Measurements from ENCODE around the gene CDCP2.

CDCP2 gene

GRCh38 chr1:54120698-54121481 lies 31.9 kb downstream of the CDCP2 start:
- no peak overlapping the region; the same call in 1 of the 2 replicates for H3K4me3 ChIP-seq (ENCODE audit: low read length)
- peaks cover 23% of the 10 kb centered on the region for H3K27me3 ChIP-seq (ENCODE audit: insufficient read depth, low read length)
- no peaks in the 10 kb centered on the region for H3K9me3 ChIP-seq (ENCODE audit: insufficient read depth, low read depth, low read length)
- H3K27ac ChIP-seq (ENCODE audit: low read length) = no peak overlapping the region
- H3K9ac ChIP-seq (ENCODE audit: low read depth, low read length) = no peak overlapping the region
- peaks cover 3% of the 10 kb centered on the region; the same call in 1 of the 2 replicates for H3K4me1 ChIP-seq (ENCODE audit: insufficient read depth, low read length)
- no peaks in the 10 kb centered on the region for H3K36me3 ChIP-seq (ENCODE audit: insufficient read depth, low read depth, low read length)

GRCh38 chr1:54120018-54120697 lies 32.6 kb downstream of the CDCP2 start:
- H3K27me3 ChIP-seq (ENCODE audit: insufficient read depth, low read length) = peaks cover 23% of the 10 kb centered on the region
- H3K27ac ChIP-seq (ENCODE audit: low read length) = no peak overlapping the region

GRCh38 chr1:54118704-54119103 lies 34.1 kb downstream of the CDCP2 start:
- Histone ChIP-seq H3K9me3 (ENCODE audit: insufficient read depth, low read depth, low read length) (no peaks in the 10 kb centered on the region), H3K36me3 (ENCODE audit: insufficient read depth, low read depth, low read length) (no peaks in the 10 kb centered on the region), H3K9ac (ENCODE audit: low read depth, low read length) (no peak overlapping the region), H3K27me3 (ENCODE audit: insufficient read depth, low read length) (peaks cover 17% of the 10 kb centered on the region), H3K4me3 (ENCODE audit: low read length) (no peak overlapping the region), H3K27ac (ENCODE audit: low read length) (no peak overlapping the region), H3K4me1 (ENCODE audit: insufficient read depth, low read length) (no peaks in the 10 kb centered on the region)

More at GRCh38 chr1:54120018-54120697, 32.6 kb downstream of the CDCP2 start:
- Histone ChIP-seq H3K4me1 (ENCODE audit: insufficient read depth, low read length) (peaks cover 3% of the 10 kb centered on the region; the same call in 1 of the 2 replicates), H3K4me3 (ENCODE audit: low read length) (no peak overlapping the region), H3K9me3 (ENCODE audit: insufficient read depth, low read depth, low read length) (no peaks in the 10 kb centered on the region), H3K36me3 (ENCODE audit: insufficient read depth, low read depth, low read length) (no peaks in the 10 kb centered on the region), H3K9ac (ENCODE audit: low read depth, low read length) (no peak overlapping the region)

GRCh38 chr1:54117815-54118563 lies 34.8 kb downstream of the CDCP2 start:
- H3K27me3 ChIP-seq (ENCODE audit: insufficient read depth, low read length) = peaks cover 13% of the 10 kb centered on the region
- no peak overlapping the region for H3K27ac ChIP-seq (ENCODE audit: low read length)
- no peak overlapping the region for H3K9ac ChIP-seq (ENCODE audit: low read depth, low read length)
- no peaks in the 10 kb centered on the region for H3K9me3 ChIP-seq (ENCODE audit: insufficient read depth, low read depth, low read length)
- no peak overlapping the region for H3K4me3 ChIP-seq (ENCODE audit: low read length)
- no peaks in the 10 kb centered on the region for H3K36me3 ChIP-seq (ENCODE audit: insufficient read depth, low read depth, low read length)
- H3K4me1 ChIP-seq (ENCODE audit: insufficient read depth, low read length) = no peaks in the 10 kb centered on the region

GRCh38 chr1:54115520-54115919 lies 37.3 kb downstream of the CDCP2 start:
- H3K4me3 ChIP-seq (ENCODE audit: low read length) = no peak overlapping the region
- no peaks in the 10 kb centered on the region for H3K4me1 ChIP-seq (ENCODE audit: insufficient read depth, low read length)

GRCh38 chr1:54114955-54115354 lies 37.8 kb downstream of the CDCP2 start:
- Histone ChIP-seq H3K9ac (ENCODE audit: low read depth, low read length) (no peak overlapping the region), H3K4me1 (ENCODE audit: insufficient read depth, low read length) (no peaks in the 10 kb centered on the region), H3K9me3 (ENCODE audit: insufficient read depth, low read depth, low read length) (no peaks in the 10 kb centered on the region), H3K36me3 (ENCODE audit: insufficient read depth, low read depth, low read length) (no peaks in the 10 kb centered on the region), H3K27ac (ENCODE audit: low read length) (no peak overlapping the region), H3K4me3 (ENCODE audit: low read length) (no peak overlapping the region), H3K27me3 (ENCODE audit: insufficient read depth, low read length) (no peaks in the 10 kb centered on the region; the same call in 1 of the 2 replicates)

More at GRCh38 chr1:54115520-54115919, 37.3 kb downstream of the CDCP2 start:
- Histone ChIP-seq H3K9me3 (ENCODE audit: insufficient read depth, low read depth, low read length) (no peaks in the 10 kb centered on the region), H3K36me3 (ENCODE audit: insufficient read depth, low read depth, low read length) (no peaks in the 10 kb centered on the region), H3K27ac (ENCODE audit: low read length) (no peak overlapping the region), H3K9ac (ENCODE audit: low read depth, low read length) (no peak overlapping the region), H3K27me3 (ENCODE audit: insufficient read depth, low read length) (no peaks in the 10 kb centered on the region; the same call in 1 of the 2 replicates)

- H3K36me3 ChIP-seq (ENCODE audit: insufficient read depth, low read depth, low read length) = no peaks in the 10 kb centered on the region
- H3K4me1 ChIP-seq (ENCODE audit: insufficient read depth, low read length) = no peaks in the 10 kb centered on the region
- no peak overlapping the region for H3K9ac ChIP-seq (ENCODE audit: low read depth, low read length)
- no peaks in the 10 kb centered on the region; the same call in 1 of the 2 replicates for H3K27me3 ChIP-seq (ENCODE audit: insufficient read depth, low read length)
- no peak overlapping the region for H3K4me3 ChIP-seq (ENCODE audit: low read length)
- H3K27ac ChIP-seq (ENCODE audit: low read length) = no peak overlapping the region
- H3K9me3 ChIP-seq (ENCODE audit: insufficient read depth, low read depth, low read length) = no peaks in the 10 kb centered on the region
These were observed 38.8 kb downstream of the CDCP2 start for GRCh38 chr1:54114001-54114400.

- Histone ChIP-seq H3K4me1 (ENCODE audit: insufficient read depth, low read length) (no peaks in the 10 kb centered on the region), H3K27ac (ENCODE audit: low read length) (no peak overlapping the region), H3K36me3 (ENCODE audit: insufficient read depth, low read depth, low read length) (no peaks in the 10 kb centered on the region), H3K9me3 (ENCODE audit: insufficient read depth, low read depth, low read length) (no peaks in the 10 kb centered on the region), H3K9ac (ENCODE audit: low read depth, low read length) (no peak overlapping the region), H3K4me3 (ENCODE audit: low read length) (no peak overlapping the region), H3K27me3 (ENCODE audit: insufficient read depth, low read length) (no peaks in the 10 kb centered on the region)
These were observed 40.0 kb downstream of the CDCP2 start for GRCh38 chr1:54112705-54113368.

- Histone ChIP-seq H3K4me1 (ENCODE audit: insufficient read depth, low read length) (0 out of 2 replicates have a peak, but pooled peaks cover 1% of the 10 kb centered on the region), H3K36me3 (ENCODE audit: insufficient read depth, low read depth, low read length) (no peaks in the 10 kb centered on the region), H3K27me3 (ENCODE audit: insufficient read depth, low read length) (no peaks in the 10 kb centered on the region), H3K9me3 (ENCODE audit: insufficient read depth, low read depth, low read length) (no peaks in the 10 kb centered on the region), H3K27ac (ENCODE audit: low read length) (no peak overlapping the region), H3K4me3 (ENCODE audit: low read length) (no peak overlapping the region), H3K9ac (ENCODE audit: low read depth, low read length) (no peak overlapping the region)
These were observed 40.8 kb downstream of the CDCP2 start for GRCh38 chr1:54112027-54112426.

GRCh38 chr1:54111624-54112023 lies 41.2 kb downstream of the CDCP2 start:
- Histone ChIP-seq H3K36me3 (ENCODE audit: insufficient read depth, low read depth, low read length) (no peaks in the 10 kb centered on the region), H3K9me3 (ENCODE audit: insufficient read depth, low read depth, low read length) (no peaks in the 10 kb centered on the region), H3K27me3 (ENCODE audit: insufficient read depth, low read length) (no peaks in the 10 kb centered on the region), H3K9ac (ENCODE audit: low read depth, low read length) (no peak overlapping the region), H3K4me3 (ENCODE audit: low read length) (no peak overlapping the region), H3K4me1 (ENCODE audit: insufficient read depth, low read length) (0 out of 2 replicates have a peak, but pooled peaks cover 3% of the 10 kb centered on the region), H3K27ac (ENCODE audit: low read length) (no peak overlapping the region)

- Histone ChIP-seq H3K9me3 (ENCODE audit: insufficient read depth, low read depth, low read length) (no peaks in the 10 kb centered on the region), H3K4me3 (ENCODE audit: low read length) (no peak overlapping the region), H3K4me1 (ENCODE audit: insufficient read depth, low read length) (0 out of 2 replicates have a peak, but pooled peaks cover 3% of the 10 kb centered on the region), H3K27me3 (ENCODE audit: insufficient read depth, low read length) (no peaks in the 10 kb centered on the region), H3K27ac (ENCODE audit: low read length) (no peak overlapping the region), H3K9ac (ENCODE audit: low read depth, low read length) (no peak overlapping the region), H3K36me3 (ENCODE audit: insufficient read depth, low read depth, low read length) (no peaks in the 10 kb centered on the region)
These were observed 41.8 kb downstream of the CDCP2 start for GRCh38 chr1:54110996-54111395.

Measured in iPS-20b (cell line).